Superior temporal gyrus (tissue), 1 donor: ENCODE data around the gene NXT2.
"Not testable (repeated sequence)": the region's sequence is repeated elsewhere in the genome, so short reads cannot be mapped to it uniquely, and the experiment has no call there.

Source experiments
- DNase-seq: peaks from one replicate; pipeline ENCODE4 v3.0.0-alpha.2; 2016; ENCODE audit errors: extremely low spot score

NXT2 gene

GRCh38 chrX:109536439-109537323 lies at the start of gene NXT2:
Gene NXT2 (plus strand): TSS chrX:109536844. CDS start chrX:109537007, 163 bp downstream.
- peak; percentile 89 for DNase-seq

GRCh38 chrX:109487640-109488039 lies 49.0 kb upstream of the NXT2 start:
- DNase-seq: no peak

- no peak for DNase-seq
Measured at GRCh38 chrX:109489174-109489573, 47.5 kb upstream of the NXT2 start.

GRCh38 chrX:109498434-109498833 lies 38.2 kb upstream of the NXT2 start:
- DNase-seq: no peak

GRCh38 chrX:109501176-109501575 lies 35.5 kb upstream of the NXT2 start:
- DNase-seq: no peak

GRCh38 chrX:109508915-109509314 lies 27.7 kb upstream of the NXT2 start:
- DNase-seq: no peak

- DNase-seq: no peak
Measured at GRCh38 chrX:109511113-109511512, 25.5 kb upstream of the NXT2 start.

GRCh38 chrX:109519001-109519400 lies 17.6 kb upstream of the NXT2 start:
- DNase-seq: no peak

- no peak for DNase-seq
Measured at GRCh38 chrX:109533005-109533404, 3.6 kb upstream of the NXT2 start.

GRCh38 chrX:109533631-109534030 lies 3.0 kb upstream of the NXT2 start:
- no peak for DNase-seq

GRCh38 chrX:109534933-109535332 lies 1.7 kb upstream of the NXT2 start:
- DNase-seq: no peak

GRCh38 chrX:109535578-109535977 lies 1.1 kb upstream of the NXT2 start:
- no peak for DNase-seq

- no peak for DNase-seq
Measured at GRCh38 chrX:109537324-109537665, 651 bp downstream of the NXT2 start.

- DNase-seq: not testable (repeated sequence)
Measured at GRCh38 chrX:109539007-109539406, 2.4 kb downstream of the NXT2 start.

GRCh38 chrX:109553862-109554261 lies 17.2 kb downstream of the NXT2 start:
- DNase-seq: no peak

GRCh38 chrX:109576083-109576482 lies 39.4 kb downstream of the NXT2 start:
- not testable (repeated sequence) for DNase-seq

- no peak for DNase-seq
Measured at GRCh38 chrX:109577055-109577454, 40.4 kb downstream of the NXT2 start.

GRCh38 chrX:109578916-109579315 lies 42.3 kb downstream of the NXT2 start:
- DNase-seq: no peak

- DNase-seq: no peak
Measured at GRCh38 chrX:109585488-109585887, 48.8 kb downstream of the NXT2 start.

GRCh38 chrX:109590176-109590575 lies 53.5 kb downstream of the NXT2 start:
- no peak for DNase-seq
